NCI-H2171 treated with DMSO at 0.1 percent for 48 hours (cell line): ENCODE measurements around the gene HSPG2.
"Not testable (repeated sequence)": the region's sequence is repeated elsewhere in the genome, so short reads cannot be mapped to it uniquely, and the experiment has no call there.

Experiments used
- DNase-seq: peaks from one replicate; lab custom pipeline; 2025; lab: John Stamatoyannopoulos, UW

The HSPG2 gene

GRCh38 chr1:21912038-21912758, 24.9 kb downstream of the HSPG2 start:
- no peak for DNase-seq

GRCh38 chr1:21911205-21912001, 25.7 kb downstream of the HSPG2 start:
- no peak for DNase-seq

GRCh38 chr1:21910558-21911204, 26.4 kb downstream of the HSPG2 start:
- DNase-seq = peak; percentile 22

GRCh38 chr1:21909787-21910503, 27.2 kb downstream of the HSPG2 start:
- DNase-seq = no peak

GRCh38 chr1:21909286-21909759, 27.8 kb downstream of the HSPG2 start:
- DNase-seq = no peak

GRCh38 chr1:21907737-21908534, 29.2 kb downstream of the HSPG2 start:
- DNase-seq = not testable (repeated sequence)

GRCh38 chr1:21907079-21907418, 30.1 kb downstream of the HSPG2 start:
- no peak for DNase-seq

GRCh38 chr1:21906173-21907078, 30.7 kb downstream of the HSPG2 start:
- no peak for DNase-seq

GRCh38 chr1:21904704-21905520, 32.2 kb downstream of the HSPG2 start:
- peak; percentile 19 for DNase-seq

GRCh38 chr1:21904454-21904703, 32.7 kb downstream of the HSPG2 start:
- DNase-seq = no peak

- DNase-seq = no peak
Observed at GRCh38 chr1:21903638-21904453, 33.3 kb downstream of the HSPG2 start.

- no peak for DNase-seq
Observed at GRCh38 chr1:21902026-21903012, 34.8 kb downstream of the HSPG2 start.

GRCh38 chr1:21901473-21901847, 35.6 kb downstream of the HSPG2 start:
- DNase-seq = no peak

GRCh38 chr1:21900766-21901472, 36.2 kb downstream of the HSPG2 start:
- no peak for DNase-seq

- no peak for DNase-seq
Observed at GRCh38 chr1:21899987-21900386, 37.1 kb downstream of the HSPG2 start.

GRCh38 chr1:21899267-21899810, 37.8 kb downstream of the HSPG2 start:
- no peak for DNase-seq
